HG03378 (cell line): Measurements from ENCODE around the gene AP5S1.
"Not testable (repeated sequence)": the region's sequence is repeated elsewhere in the genome, so short reads cannot be mapped to it uniquely, and the experiment has no call there.

Experiments used
- ATAC-seq: cut with Tn5 transposase; IDR thresholded peaks from one replicate; pipeline ENCODE4 v1.9.1; 2021; ENCODE audit warnings: mild to moderate bottlenecking, moderate library complexity; ENCODE audit not compliant: unreplicated experiment

Gene AP5S1

DNA sequence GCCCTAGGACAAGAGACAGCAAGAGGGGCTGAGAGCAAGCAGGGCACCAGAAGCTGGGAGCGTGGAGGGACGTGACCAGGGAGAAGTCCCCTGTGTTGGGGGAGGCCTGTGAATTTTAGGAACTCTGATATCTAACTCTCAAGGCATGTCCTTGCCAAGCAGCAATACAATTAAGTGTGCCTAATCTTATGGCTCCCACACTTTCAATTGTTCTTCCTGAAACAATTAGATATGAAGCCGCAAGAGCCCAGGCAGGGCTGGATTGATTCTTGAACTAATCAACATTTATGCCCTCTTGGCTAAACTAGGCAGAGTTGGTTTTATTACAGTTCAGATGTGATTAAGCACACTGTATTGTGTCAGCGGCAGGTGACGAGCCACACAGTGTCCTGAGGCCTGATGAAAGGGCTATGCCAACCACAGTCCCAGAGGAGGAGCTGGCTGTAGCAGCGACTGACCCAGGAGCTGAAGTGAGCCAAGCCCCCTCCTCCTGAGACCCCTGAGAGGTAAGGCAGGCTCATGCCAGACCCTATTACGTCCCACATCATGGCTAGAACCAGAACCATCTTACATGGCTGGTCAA, 22.1 kb downstream of the AP5S1 start:
- ATAC-seq = no peak

GRCh38 chr20:3843490-3843889, 23.1 kb downstream of the AP5S1 start:
- no peak for ATAC-seq

- ATAC-seq = not testable (repeated sequence)
Observed at GRCh38 chr20:3843990-3844619, 23.8 kb downstream of the AP5S1 start.

DNA sequence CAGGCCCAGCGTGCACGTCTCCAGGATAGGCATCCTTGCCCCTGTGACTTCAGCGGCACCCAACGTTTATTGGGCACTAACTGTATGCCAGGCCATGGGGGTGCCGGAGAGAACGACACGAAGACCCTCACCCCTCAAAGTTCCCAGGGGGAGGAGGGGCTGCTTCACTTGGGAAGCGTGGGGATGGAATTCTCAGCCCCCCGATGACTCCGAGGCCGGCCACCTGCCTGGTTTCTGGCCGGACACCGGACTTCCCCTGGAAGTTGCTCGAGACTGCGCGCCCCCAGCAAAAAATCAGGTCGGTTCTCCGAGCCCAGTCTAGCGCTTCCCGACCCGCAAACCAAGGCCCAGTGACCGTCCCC, 26.0 kb downstream of the AP5S1 start:
- ATAC-seq = no peak

DNA sequence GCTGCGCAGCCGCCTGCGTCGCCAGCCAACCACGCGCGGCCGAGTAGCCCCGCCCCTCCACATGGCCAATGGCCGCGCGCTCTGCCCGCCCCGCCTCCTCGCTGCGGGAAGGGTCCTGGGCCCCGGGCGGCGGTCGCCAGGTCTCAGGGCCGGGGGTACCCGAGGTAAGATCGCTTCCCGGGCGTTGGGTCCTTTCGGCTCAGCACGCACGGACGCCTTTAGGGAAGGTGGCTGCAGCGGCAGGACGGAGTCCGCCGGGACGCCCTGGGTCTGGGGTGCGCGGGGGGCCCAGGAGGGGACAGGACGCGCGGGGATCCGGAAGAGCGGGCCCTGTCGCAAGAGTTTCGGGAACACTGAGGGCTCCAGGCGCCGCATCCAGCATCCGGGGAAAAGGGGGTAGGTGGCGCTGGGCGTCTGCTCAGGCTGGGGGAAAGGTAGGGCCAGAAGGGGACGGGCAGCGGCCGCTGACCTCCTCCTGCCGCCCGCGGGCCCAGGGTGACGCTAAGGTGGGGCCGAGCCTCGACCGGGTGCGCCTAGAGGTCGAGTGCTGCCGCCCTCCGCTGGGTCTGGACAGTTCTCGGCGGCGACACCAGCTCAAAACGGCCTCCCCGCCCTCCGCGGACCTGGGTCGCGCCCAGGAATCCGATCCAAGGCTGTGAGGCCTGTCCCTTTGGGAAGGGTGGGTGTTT, 26.5 kb downstream of the AP5S1 start, which contains the start of gene MAVS:
MAVS (plus strand) TSS at position 95 of the 689 bp plus-strand sequence. CDS start 7,791 bp downstream, outside the sequence.
- ATAC-seq = peak; percentile 67

DNA sequence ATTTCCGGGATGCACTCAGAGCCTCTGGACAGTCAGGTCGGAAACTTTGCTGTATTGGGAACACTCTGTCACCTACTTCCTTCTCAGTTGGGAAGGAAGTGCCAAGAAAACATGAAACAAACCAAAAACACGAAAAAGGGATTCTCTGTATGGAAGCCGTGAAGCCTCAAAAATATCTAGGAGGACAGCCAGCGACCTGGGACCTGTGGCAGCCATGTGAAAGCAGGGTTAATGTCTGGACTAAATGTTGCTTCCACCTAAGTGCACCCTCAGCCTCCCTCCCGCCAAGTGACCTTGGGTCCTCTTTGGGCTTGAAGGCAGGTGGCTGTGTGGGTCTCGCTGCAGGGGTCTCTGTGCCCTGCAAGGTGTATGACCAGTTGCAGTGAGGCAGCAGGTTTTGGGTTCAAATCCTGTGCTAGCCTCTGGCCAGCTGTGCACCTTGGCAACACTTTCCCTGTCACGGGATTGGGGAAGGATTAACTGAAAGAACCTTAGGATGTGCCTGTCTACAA, 27.1 kb downstream of the AP5S1 start:
- no peak for ATAC-seq

GRCh38 chr20:3848565-3848964, 28.2 kb downstream of the AP5S1 start:
- ATAC-seq = no peak

- ATAC-seq = no peak
Observed at GRCh38 chr20:3854462-3854871, 34.1 kb downstream of the AP5S1 start.

DNA sequence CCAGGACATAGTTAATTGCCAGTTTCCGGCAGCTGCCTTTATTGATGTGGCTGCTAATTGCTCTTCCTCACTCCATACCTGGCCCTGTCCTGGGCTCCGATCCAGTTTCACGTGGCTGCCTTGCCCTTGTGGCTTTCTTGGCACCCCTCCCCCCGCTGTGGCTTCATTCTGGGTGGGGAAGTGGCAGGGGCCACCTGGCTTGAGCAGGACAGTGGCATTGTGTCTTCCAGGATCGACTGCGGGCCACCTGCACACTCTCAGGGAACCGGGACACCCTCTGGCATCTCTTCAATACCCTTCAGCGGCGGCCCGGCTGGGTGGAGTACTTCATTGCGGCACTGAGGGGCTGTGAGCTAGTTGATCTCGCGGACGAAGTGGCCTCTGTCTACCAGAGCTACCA, 37.1 kb downstream of the AP5S1 start:
- ATAC-seq = no peak

GRCh38 chr20:3858689-3859088, 38.3 kb downstream of the AP5S1 start:
- no peak for ATAC-seq

DNA sequence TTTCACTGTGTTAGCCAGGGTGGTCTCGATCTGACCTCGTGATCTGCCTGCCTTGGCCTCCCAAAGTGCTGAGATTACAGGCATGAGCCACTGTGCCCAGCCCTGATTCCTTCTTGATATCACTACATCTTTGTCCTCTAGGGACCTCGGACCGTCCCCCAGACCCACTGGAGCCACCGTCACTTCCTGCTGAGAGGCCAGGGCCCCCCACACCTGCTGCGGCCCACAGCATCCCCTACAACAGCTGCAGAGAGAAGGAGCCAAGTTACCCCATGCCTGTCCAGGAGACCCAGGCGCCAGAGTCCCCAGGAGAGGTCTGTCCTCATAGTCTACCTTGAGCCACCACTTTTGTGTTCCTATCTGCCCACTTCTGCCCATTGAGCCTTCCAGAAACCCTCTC, 40.8 kb downstream of the AP5S1 start:
- no peak for ATAC-seq

GRCh38 chr20:3862333-3862732, 42.0 kb downstream of the AP5S1 start:
- ATAC-seq = no peak

GRCh38 chr20:3863317-3863716, 43.0 kb downstream of the AP5S1 start:
- no peak for ATAC-seq

DNA sequence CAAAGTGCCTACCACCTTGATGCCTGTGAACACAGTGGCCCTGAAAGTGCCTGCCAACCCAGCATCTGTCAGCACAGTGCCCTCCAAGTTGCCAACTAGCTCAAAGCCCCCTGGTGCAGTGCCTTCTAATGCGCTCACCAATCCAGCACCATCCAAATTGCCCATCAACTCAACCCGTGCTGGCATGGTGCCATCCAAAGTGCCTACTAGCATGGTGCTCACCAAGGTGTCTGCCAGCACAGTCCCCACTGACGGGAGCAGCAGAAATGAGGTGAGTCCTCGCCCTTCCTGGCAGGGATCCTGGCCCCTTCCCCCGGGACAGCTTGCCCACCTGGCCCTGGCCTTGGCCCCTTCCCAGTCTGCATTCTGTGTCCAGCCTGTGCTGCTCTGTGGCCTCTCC, 44.2 kb downstream of the AP5S1 start:
- no peak for ATAC-seq

GRCh38 chr20:3865152-3865886, 45.0 kb downstream of the AP5S1 start:
- no peak for ATAC-seq

- ATAC-seq = no peak
Observed at GRCh38 chr20:3865887-3866407, 45.6 kb downstream of the AP5S1 start.

DNA sequence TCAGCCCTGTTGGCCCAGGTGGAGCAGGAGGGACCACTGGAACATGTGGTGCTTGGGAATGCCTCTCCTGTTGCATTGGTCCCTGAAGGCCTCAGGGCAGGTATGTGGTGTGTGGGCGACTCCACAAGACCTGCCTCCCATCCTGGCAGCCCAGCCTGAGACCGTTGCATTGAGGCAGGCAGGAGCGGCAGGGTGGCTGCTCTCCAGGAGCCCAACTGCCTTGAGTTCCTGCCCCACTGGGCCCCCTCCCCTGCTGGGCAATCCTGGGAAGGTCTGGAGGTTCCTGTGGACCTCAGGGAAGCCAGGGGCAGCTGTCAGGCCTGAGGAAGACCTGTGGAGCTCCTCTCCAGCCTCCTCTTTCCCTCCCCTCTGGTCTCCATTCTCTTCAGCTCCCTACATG, 46.1 kb downstream of the AP5S1 start:
- ATAC-seq = no peak

GRCh38 chr20:3867802-3868201, 47.5 kb downstream of the AP5S1 start:
- no peak for ATAC-seq

DNA sequence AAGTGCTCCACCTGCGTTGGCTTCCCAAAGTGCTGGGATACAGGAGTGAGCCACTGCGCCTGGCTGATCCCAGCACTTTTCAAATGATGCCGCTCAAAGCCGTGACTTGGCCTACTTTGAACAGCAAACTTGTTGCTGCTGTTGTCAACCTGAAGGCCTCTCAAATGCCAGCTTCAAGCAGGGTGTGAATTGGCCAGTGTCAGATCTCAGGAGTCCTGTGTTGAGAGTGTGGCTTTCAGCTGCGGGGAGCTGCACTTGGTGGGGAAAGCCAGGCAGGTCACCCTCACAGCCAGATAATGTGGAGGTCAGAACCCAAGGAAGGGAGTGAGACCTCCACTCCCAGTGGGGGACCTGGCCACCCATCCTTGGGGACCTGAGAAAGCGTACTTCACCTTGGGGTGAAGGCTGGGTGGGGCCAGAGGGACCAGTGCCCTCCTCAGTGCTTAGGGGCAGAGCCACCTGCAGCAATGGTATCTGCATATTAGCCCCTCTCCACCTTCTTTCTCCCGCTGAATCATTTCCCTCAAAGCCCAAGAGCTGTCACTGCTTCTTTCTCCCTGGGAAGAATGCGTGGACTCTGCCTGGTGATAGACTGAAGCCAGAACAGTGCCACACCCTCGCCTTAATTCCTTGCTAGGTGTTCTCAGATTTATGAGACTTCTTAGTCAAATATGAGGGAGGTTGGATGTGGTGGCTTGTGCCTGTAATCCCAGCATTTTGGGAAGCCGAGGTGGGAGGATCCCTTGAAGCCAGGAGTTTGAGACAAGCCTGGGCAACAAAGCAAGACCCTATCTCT, 49.7 kb downstream of the AP5S1 start:
- ATAC-seq = no peak

DNA sequence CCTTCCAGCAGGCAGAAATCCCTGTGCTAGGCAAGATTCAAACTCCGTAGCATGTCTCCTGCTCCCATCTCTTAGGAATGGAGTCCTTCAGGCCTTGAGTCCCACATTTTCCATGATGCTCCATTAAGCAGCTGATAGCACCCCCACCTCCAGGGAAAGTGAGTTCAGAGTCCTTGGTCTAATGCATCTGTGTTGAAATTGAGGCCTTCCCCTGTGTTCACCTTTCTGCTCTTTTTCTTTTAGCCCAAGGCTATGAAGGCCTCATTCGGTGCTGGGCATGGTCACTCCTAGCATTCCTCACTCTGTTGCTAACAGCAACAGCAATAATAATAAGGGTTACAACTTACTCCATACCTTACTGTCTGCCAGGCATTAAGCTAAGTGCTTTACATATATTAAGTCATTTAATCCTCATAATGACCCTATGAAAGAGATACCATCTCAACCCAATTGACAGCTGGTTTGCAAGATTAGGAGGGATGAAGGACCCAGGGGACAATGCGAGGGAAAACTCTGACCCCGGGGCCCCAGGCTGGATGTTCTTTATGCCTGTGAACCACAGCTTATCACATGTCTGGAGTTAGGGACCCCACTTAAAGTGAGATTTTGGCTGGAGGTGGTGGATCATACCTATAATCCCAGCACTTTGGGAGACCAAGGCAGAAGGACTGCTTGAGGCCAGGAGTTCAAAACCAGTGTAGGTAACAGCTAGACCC, 51.4 kb downstream of the AP5S1 start:
- no peak for ATAC-seq
